HL-60 (cell line): ENCODE data around the gene DIDO1.

Experiments
- GABPA ChIP-seq: IDR thresholded peaks from 2 replicates; pipeline ENCODE4 v1.6.1; 2012; ENCODE audit warnings: low read depth
- POLR2AphosphoS5 ChIP-seq: IDR thresholded peaks from 2 replicates; pipeline ENCODE4 v1.6.1; 2012; ENCODE audit warnings: low read depth
- TF ChIP-seq, protein P1 (sequence below): IDR thresholded peaks from one replicate; pipeline ENCODE4 v1.5.1; 2011; ENCODE audit warnings: low read length, control low read depth, inconsistent platforms; ENCODE audit not compliant: insufficient read depth
- TF ChIP-seq, protein P2 (sequence below): IDR thresholded peaks from 2 replicates; pipeline ENCODE4 v1.6.1; 2012; ENCODE audit warnings: low read depth; ENCODE audit not compliant: insufficient replicate concordance

DNA sequence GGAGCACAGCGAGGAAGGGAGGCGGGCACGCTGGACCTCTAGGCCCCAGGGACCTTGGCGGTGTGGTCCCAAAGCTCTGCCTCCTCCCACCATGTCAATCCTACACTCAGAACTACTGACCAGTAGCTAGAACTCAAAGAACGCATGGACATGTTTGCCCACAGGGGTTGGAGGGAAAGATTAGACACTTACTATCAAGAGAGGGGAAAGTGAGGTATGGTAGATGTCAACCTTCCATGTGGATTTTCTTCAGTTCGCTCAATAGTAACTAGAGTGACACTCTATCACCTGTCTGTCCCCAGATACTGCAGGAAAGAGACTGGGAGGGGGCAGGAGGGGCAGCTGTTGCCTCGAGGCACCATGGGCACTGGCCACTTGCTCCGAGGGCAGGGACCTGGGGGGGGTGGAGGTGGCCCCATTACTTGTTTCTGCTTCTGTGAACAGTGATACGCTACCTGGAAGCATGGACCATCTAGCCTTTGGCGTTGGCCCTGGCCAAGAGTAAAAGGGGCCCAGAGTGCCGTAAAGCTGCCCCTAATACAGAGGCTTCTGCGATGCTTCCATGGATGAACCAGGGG is 912 bp upstream of the DIDO1 start:
- TF ChIP-seq, protein P1, sequence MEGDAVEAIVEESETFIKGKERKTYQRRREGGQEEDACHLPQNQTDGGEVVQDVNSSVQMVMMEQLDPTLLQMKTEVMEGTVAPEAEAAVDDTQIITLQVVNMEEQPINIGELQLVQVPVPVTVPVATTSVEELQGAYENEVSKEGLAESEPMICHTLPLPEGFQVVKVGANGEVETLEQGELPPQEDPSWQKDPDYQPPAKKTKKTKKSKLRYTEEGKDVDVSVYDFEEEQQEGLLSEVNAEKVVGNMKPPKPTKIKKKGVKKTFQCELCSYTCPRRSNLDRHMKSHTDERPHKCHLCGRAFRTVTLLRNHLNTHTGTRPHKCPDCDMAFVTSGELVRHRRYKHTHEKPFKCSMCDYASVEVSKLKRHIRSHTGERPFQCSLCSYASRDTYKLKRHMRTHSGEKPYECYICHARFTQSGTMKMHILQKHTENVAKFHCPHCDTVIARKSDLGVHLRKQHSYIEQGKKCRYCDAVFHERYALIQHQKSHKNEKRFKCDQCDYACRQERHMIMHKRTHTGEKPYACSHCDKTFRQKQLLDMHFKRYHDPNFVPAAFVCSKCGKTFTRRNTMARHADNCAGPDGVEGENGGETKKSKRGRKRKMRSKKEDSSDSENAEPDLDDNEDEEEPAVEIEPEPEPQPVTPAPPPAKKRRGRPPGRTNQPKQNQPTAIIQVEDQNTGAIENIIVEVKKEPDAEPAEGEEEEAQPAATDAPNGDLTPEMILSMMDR = no peak
- TF ChIP-seq POLR2AphosphoS5 (no peak), GABPA (no peak)
- TF ChIP-seq, protein P2, sequence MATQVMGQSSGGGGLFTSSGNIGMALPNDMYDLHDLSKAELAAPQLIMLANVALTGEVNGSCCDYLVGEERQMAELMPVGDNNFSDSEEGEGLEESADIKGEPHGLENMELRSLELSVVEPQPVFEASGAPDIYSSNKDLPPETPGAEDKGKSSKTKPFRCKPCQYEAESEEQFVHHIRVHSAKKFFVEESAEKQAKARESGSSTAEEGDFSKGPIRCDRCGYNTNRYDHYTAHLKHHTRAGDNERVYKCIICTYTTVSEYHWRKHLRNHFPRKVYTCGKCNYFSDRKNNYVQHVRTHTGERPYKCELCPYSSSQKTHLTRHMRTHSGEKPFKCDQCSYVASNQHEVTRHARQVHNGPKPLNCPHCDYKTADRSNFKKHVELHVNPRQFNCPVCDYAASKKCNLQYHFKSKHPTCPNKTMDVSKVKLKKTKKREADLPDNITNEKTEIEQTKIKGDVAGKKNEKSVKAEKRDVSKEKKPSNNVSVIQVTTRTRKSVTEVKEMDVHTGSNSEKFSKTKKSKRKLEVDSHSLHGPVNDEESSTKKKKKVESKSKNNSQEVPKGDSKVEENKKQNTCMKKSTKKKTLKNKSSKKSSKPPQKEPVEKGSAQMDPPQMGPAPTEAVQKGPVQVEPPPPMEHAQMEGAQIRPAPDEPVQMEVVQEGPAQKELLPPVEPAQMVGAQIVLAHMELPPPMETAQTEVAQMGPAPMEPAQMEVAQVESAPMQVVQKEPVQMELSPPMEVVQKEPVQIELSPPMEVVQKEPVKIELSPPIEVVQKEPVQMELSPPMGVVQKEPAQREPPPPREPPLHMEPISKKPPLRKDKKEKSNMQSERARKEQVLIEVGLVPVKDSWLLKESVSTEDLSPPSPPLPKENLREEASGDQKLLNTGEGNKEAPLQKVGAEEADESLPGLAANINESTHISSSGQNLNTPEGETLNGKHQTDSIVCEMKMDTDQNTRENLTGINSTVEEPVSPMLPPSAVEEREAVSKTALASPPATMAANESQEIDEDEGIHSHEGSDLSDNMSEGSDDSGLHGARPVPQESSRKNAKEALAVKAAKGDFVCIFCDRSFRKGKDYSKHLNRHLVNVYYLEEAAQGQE = no peak
